OCI-LY1 (cell line): ENCODE data around the gene NXPH4.

Experiments used
- CTCF ChIP-seq: fragments of 200-600 bp; sonication (generic), shearing (Covaris generic); IDR thresholded peaks from 2 replicates; pipeline ENCODE4 v1.5.1; 2017; ENCODE audit warnings: mild to moderate bottlenecking, antibody characterized with exemption, low read length, moderate library complexity, mixed read lengths
- EZH2 ChIP-seq: fragments of 200-600 bp; sonication (generic), shearing (Covaris generic); IDR thresholded peaks from 2 replicates; pipeline ENCODE4 v1.8.0; 2017; ENCODE audit warnings: borderline replicate concordance, mixed run types, mild to moderate bottlenecking, antibody characterized with exemption, low read length, moderate library complexity, mixed read lengths

GRCh38 chr12:57169969-57170368 lies 46.6 kb upstream of the NXPH4 start:
- TF ChIP-seq CTCF (no peak), EZH2 (no peak)
